GM21786 (cell line): Measurements from ENCODE around the gene AQP5.

Experiments used
- ATAC-seq: cut with Tn5 transposase; IDR thresholded peaks from one replicate; pipeline ENCODE4 v1.9.1; 2021; ENCODE audit not compliant: unreplicated experiment

AQP5 gene

DNA sequence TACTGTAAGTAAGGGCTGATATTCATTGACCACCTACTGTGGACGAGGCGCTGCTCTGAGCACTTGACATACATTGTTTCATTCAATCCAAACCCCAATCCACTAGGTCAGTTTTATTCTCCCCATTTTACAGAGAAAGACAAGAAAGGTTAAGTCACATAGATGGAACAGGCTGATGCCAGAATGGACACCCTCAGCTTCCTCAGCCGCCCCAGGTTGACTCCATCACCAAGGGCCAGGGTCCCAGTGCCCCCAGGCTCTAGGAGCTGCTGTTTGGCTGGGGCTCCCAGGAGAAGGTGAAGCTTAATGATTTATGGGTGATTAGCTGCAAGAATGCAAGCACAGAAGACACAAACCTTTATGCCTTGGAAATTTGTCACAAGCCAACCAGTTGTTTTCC is 11.8 kb upstream of the AQP5 start:
- ATAC-seq = no peak

DNA sequence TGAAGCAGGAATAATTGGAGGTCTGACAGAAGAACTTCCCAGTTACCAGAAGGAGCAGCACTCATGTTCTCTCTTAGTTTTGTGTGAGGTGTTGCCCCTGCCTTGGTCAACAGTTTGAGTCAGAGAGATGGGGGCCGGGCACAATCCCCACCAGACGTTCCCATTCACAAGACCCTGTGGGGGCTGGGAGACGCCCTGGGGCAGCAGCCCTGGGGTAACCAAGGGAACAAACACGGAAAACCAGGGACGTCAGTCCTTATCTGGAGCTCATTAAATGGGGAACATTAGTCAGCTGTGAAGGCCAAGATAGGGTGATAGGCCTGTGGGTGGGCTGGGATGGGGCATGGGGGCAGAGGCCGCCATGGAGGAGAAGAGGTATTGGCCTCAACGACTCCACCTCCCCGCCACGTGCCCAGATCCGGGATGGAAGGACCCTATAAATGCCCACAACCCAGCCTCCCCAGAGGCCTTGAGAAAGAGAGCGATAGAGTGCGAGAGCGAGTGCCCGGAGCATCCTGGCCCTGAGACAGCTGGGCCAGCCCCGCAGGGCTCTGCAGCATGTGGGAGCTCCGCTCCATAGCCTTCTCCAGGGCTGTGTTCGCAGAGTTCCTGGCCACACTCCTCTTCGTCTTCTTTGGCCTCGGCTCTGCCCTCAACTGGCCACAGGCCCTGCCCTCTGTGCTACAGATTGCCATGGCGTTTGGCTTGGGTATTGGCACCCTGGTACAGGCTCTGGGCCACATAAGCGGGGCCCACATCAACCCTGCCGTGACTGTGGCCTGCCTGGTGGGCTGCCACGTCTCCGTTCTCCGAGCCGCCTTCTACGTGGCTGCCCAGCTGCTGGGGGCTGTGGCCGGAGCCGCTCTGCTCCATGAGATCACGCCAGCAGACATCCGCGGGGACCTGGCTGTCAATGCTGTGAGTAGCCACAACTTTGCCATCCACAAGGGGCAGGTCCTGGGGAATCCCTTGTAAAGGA is 11.1 kb upstream of the AQP5 start, which contains the start of gene AQP2:
Gene AQP2 (plus strand): TSS at position 465 of the 979 bp plus-strand sequence. CDS start 94 bp downstream, at position 559.
- no peak for ATAC-seq

DNA sequence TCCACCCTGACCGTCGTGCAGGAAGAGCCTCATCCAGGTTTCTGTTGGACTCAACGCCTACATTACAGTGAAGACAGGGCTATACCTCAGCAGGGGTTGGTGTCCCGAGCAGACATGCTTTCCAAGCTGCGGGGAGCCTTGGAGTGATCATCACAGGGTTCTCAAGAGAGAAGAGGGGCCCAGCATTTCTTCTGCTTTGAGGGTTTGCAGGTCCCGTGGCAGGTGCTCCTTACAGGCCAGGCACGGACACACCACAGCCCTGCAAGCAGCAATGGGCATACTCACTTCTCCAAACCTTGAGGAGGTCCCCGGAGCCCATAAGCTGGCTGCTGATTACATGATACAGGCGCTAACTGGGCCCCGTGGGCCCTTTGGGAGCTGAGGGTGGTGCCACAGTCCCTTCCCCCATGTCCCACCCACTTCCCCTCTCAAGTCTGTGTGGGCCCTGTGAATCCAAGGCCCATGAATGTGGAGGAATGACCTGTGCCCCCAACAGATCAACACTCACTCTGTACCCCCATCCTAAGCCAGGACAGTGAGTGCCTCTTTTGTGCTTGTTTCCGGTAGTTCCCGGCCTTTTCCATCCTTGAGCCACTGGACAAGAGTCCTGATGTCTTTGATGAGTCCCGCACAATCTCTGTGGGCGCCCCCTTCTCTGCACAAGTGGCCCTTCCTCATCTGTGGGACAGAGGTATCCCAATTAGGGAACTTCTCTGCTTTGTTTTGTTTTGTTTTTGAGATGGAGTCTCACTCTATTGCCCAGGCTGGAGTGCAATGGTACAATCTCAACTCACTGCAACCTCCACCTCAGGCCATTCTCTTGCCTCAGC is 10.0 kb upstream of the AQP5 start:
- no peak for ATAC-seq

DNA sequence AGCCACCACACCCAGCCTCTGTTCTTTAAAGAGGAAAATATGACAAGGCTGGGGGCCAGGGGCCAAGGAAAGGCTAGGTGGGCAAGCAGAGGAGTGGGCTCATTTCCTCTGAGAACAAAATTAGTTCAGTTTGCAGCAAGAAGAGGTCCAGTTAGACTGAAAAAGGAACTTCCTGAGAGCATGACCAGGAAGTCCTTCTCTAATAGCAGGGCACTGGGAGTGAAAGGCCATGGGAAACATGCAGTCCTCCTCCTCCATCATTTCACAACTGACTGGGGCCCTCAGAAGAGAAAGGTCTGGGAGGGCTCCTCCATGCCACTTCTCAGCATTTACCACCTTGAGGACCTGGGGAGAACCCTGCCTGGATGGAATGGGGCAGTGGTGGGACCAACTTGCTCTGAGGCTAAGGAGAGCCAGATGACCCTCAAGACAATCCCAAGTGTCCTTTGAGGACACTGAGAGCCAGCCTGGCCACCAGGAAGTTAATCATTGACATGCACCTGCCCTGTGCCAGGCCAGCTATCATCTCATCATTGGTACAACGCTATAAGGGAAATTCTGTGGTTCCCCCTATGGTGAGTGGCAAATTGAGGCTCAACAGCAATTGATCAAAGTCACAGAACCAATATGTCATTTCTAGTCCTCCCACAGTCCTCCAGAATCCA is 9.1 kb upstream of the AQP5 start:
- no peak for ATAC-seq

DNA sequence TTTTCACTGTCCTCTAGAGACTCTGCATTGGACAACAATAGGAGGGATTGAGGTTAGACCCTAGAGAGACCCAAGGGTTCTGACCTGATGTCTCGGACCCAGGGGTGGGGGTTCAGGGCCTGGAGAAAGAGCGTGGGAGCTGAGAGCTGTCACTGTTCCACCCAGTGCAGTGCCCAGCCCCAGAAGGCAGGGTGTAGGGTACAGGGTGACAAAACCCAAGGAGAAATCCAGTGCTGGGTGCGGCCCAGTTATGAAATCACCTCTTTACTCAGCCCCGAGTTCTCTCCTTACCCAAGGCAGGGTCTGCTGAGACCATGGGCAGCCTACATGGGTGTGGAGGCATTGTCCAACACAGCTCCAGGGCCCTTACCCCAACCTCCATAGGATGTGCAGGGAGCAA is 8.5 kb upstream of the AQP5 start:
- no peak for ATAC-seq

DNA sequence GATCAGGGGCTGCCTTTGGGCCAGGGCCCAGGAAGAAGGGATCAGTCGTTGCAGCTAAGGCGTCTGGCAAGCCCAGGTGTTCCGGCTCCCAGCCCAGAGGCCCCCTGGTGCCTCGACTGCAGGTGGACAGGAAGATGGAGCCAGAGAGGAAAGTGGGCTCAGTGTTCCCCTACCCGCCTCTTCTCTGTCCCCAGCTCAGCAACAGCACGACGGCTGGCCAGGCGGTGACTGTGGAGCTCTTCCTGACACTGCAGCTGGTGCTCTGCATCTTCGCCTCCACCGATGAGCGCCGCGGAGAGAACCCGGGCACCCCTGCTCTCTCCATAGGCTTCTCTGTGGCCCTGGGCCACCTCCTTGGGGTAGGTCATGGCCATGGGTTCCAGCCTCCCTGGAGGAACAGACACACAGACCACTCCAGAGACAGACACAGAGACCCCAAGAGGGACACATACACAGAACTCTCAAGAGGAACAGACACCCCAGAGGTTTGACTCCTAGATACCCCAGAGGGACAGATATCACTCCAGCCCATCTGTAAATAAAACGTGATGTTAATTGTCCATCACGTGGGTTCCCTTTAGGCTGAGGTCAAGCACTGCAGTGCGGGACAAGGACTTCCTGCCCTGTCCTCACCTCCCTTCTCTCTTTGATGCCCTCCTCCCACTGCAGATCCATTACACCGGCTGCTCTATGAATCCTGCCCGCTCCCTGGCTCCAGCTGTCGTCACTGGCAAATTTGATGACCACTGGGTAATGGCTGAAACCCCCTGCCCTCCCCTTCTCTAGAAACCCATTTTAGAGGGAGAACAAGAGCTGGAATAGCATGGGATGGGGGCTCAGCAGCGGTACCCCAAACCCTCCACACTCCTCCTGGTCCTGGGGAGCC is 7.5 kb upstream of the AQP5 start:
- no peak for ATAC-seq

DNA sequence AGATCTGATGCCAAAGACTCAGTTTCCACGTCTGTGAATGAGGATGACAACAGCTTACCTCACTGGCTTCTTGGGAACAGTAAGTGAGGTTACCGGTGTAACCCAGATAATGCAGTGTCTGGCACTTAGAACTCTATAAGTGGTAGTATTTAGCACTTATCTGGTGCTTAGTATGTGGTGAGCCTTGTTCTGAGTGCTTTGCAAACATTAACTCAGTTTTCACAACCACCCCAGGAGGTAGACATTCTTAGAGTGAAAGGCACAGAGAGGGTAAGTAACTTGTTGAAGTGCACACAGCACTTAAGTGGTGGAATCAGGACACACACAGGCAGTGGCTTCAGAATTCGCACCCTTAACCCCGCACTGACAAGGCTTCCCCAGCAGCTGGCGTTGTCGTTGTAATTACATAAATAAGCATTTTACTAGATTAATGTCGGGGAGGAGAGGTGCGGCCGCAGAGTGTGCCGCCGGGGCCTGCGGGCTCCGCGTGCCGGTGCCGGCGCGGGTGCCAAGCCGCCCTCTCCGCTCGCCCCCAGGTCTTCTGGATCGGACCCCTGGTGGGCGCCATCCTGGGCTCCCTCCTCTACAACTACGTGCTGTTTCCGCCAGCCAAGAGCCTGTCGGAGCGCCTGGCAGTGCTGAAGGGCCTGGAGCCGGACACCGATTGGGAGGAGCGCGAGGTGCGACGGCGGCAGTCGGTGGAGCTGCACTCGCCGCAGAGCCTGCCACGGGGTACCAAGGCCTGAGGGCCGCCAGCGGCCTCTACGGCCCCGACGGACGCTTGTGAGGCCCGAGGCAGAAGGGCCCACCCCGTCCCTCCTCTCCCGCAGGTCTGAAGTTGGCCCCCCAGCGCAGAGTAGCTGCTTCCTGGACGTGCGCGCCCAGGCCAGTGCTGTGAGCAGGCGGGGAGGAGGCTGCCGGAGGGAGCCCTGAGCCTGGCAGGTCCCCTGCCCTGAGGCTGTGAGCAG is 6.5 kb upstream of the AQP5 start:
- ATAC-seq = no peak

DNA sequence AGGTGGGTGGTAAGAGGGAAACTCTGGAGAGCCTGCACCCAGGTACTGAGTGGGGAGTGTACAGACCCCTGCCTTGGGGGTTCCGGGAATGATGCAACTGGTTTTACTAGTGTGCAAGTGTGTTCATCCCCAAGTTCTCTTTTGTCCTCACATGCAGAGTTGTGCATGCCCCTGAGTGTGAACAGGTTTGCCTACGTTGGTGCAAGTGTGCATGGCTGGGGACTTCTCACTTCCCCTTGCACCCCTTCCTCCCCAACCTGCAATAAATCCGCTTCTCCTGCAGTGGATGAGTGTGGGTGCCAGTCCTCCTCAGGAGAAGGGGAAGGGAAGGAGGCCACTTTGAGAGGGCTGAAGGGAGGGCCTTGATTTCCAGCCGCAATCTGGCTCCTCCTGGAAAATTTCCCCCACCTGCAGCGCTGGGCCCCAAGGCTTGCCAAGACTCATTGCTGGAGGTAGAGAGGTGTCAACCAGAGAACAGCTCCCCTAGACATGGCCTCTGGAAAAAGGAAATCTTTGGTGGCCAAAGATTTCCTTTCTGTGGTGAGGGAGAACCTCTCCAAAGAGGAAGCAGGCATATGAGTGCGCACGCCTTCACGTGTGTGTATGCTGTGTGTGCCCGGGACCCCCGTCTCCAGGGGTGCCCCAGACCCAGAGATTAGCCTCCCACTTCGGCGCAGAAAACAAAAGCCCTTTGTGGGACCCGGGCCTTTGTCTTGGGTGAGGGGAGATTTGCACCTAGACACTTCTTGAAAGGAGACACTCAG is 5.6 kb upstream of the AQP5 start:
- ATAC-seq = no peak

DNA sequence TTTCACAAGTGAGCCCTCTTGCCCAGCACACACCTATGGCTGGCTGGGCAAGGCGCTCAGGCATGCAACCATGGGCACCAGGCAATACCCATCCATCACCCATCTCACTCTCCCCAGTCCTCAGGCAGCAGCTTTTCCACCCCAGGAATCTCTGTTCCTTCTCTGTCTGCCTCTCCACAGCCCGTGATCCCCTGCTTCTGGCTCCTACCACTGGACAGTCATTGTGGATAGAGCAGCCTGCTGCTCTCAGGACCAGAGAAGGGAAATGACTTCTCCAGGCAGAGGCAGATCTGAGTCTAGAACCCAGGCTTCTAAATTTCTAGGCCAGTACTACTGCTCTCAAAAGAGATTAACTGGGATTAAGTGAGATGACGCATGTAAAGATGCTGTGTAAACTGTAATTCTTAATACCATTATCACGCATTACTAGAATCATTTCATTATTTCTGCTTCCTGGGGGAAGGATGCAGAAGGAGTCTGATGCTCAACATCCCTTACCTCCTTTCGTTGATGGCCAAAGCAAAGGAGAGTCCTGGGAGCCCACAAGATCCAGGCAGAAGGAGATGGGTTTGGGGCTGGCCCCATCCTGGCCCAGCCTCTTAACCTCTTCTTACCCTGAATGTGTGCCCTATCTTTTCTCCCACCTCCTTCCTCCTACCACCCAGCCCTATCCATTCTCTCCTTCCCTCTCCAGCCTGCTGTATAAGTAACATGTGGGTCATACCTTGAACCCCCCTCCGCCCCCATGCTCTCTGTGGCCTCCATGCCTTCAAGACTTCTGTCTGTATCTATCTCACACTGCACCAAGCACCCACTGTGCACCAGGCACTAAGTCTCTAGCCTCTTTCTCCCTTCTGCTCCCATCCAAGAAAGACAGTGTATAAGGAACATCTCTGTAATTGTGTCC is 4.8 kb upstream of the AQP5 start:
- no peak for ATAC-seq

DNA sequence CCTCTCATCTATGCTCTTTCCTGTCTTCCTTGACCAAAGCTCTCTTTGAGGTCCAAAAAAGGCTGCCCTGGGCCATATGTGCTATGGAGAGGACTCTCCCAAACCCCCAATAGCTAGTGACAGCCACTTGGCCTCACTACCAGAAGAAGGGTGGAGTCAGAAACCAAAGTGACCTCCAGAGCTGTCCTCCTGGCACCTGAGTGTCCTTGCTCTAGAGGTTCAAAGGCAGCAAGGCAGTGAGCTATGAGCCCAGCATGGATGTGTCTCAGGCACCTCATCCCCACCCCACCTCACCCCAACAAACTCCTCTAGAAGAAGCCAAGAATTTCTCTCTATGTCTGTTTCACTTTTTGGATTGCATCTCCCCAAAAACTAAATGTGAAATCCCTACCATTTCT is 4.1 kb upstream of the AQP5 start:
- ATAC-seq = no peak

DNA sequence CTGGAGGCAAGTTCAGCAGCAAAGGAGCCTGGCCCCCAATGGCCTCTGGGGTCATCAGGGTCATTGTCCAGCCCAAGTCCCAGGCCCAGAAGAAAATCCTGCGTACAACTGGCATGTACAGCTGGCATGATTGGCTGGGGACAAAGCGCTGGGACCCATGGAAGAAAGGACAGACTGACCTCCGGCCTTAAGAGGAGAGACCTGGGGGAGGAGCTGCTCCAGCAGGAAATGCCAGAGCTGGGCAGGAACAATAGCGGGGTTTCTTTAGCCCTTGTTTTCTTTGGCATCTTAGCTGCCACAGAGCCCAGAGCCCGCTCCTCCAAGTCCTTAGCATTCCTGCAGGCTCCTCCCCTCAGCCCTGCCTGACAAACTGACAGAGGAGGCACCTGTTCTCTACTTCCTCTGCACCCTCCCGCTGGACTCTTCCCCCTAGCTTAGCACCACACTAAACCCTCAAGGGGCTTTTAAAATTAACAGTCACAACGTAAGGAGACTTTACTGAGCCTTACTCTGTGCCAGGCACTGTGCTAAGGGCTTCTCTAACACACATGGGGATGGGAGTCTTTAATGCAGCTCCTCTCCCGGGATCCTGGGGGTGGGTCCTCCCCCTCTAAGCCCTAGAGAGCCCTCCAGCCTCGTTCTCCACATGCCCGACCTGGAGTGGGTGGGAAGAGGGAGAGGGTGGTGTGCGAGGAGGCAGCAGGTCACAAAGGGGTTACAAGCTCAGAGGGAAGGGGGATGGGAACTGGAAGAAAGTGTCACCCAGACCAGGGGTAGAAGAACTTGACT is 1.8 kb upstream of the AQP5 start:
- no peak for ATAC-seq

DNA sequence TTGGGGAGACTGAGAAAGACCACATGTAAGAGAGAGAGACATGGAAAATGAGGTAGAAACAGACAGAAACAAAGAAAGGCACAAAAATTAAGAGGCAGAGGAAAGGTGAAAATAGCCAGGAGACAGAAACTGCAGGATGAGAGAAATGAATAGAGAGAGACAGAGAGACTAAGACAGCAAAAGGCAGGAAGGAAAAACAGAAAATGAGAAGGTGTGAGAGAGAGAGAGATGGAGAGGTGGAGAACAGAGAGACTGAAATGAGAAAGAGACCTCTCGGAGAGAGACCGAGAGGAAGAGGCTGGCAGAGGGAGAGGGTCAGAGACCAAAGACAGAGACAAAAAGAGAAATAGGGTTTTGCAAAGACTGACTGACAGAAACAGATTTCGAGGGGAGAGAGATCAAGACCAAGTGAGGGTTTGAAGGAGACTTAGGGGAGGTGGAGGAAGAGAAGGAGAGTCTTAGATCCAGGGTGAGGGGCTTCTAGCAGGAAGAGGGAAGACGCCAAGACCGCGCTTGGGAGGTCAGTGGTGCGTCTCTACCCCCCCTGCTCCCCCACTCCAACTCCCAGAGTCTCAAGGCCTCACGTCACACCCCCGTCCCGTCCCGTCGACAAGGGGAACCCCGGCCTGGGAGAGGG is 1.1 kb upstream of the AQP5 start:
- no peak for ATAC-seq

DNA sequence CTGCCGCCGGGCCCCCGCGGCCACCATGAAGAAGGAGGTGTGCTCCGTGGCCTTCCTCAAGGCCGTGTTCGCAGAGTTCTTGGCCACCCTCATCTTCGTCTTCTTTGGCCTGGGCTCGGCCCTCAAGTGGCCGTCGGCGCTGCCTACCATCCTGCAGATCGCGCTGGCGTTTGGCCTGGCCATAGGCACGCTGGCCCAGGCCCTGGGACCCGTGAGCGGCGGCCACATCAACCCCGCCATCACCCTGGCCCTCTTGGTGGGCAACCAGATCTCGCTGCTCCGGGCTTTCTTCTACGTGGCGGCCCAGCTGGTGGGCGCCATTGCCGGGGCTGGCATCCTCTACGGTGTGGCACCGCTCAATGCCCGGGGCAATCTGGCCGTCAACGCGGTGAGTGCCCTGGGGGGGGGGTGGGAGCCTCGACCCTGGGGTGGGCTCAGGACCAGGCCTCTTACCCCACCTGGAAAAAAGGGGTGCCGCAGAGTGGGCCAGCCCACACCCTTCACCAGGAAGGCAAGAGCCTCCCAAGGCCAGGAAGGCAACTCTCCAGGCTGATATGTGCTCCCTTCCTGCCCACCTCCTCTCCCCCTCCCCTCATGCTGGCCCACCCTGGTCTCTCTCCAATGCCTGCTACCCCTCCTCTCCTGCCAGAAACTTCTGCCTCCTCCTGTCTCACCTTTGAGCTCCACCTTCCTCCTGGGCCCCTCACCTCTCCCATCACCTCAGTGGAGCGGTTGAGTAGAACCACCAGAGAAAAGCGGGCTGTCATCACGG is 507 bp downstream of the AQP5 start:
- no peak for ATAC-seq

DNA sequence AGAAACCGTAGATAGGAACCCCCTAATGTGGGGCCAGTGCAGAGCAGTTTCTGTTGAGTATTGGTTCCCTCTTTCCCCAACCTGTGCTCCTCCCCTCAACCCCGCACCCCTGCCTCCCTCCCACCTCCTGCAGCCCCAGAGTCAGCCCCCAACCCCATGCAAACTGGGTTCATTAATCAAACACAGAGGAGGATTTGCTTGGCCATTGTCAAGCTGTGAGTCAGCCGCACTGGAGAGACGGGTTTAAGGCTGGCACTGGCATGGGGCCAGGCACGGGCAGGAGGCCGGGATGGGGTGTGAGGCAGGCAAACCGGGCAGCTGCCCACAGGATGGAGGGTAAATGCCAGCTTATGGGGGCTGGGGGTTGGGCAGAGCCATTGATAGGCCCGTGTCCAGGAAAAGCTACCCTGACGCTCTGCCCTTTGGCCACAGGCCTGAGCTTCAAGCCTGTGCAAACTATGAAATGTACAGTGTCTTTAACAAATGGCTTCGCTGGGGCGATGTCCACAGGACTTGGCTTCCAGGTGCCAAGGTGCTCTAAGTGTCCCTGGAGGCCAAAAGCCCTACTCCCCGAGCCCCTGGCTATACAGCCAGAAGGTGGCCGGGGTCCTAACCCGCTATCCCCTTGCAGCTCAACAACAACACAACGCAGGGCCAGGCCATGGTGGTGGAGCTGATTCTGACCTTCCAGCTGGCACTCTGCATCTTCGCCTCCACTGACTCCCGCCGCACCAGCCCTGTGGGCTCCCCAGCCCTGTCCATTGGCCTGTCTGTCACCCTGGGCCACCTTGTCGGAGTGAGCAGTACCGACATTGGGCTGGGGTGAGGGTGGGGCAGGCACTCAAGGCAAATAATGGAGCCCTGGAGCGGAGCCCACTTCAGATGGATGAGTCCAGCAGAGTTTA is 1.4 kb downstream of the AQP5 start:
- ATAC-seq = no peak
